Psoas muscle (tissue), 8 donors: ENCODE data around the gene CASP8AP2. TPM values are rescaled to one million over a fixed set of nuclear protein-coding genes. Genes with fewer than 3 reads are reported as not detected.
"Not testable (repeated sequence)": the region's sequence is repeated elsewhere in the genome, so short reads cannot be mapped to it uniquely, and the experiment has no call there.

ENCODE experiments used
- ATAC-seq, 4 donors: fragments of 200-7000 bp; cut with Tn5 transposase; one replicate each; pipeline ENCODE4 v1.9.1; 2020; ENCODE audit warnings: moderate library complexity in 3 of 4, mild to moderate bottlenecking in 2 of 4
- DNase-seq, 2 donors: peaks; one replicate each; pipeline ENCODE4 v3.0.0-alpha.2; 2020
- H3K27ac ChIP-seq: fragments of 200-600 bp; one replicate; pipeline ENCODE4 v1.8.0; 2022
- H3K27me3 ChIP-seq, 3 donors: fragments of 200-600 bp in 1 of 3; one replicate each; pipeline versions ENCODE4 v1.6.1 to v1.8.0; 2013 to 2022; ENCODE audit warnings: low read length in 2 of 3, mild to moderate bottlenecking in 2 of 3, moderate library complexity in 1 of 3; ENCODE audit not compliant: insufficient read depth in 3 of 3
- H3K36me3 ChIP-seq, 2 donors: fragments of 200-600 bp in 1 of 2; one replicate each; pipeline versions ENCODE4 v1.6.1 to v1.8.0; 2013 to 2022; ENCODE audit warnings: low read depth in 1 of 2, mild to moderate bottlenecking in 1 of 2, moderate library complexity in 1 of 2; ENCODE audit not compliant: insufficient read depth in 1 of 2
- H3K4me1 ChIP-seq: fragments of 200-600 bp; one replicate; pipeline ENCODE4 v1.8.0; 2022
- H3K4me3 ChIP-seq: fragments of 200-600 bp; one replicate; pipeline ENCODE4 v1.8.0; 2022; ENCODE audit warnings: mild to moderate bottlenecking
- H3K9me3 ChIP-seq: fragments of 200-600 bp; one replicate; pipeline ENCODE4 v1.8.0; 2022
- CTCF ChIP-seq: fragments of 200-600 bp; IDR thresholded peaks from one replicate; pipeline ENCODE4 v1.8.0; 2022; ENCODE audit warnings: antibody characterized with exemption
- WGBS, 3 donors: extraction: QIAGEN DNeasy Blood & Tissue Kit; methylation state at CpG; one replicate each; pipeline versions ENCODE4 v1.1.6 to v1.1.7; 2013; 5-methylcytosine and 5-hydroxymethylcytosine counted together
- intact Hi-C, 2 donors: fragments of 100-400 bp; cut with DNase I; formaldehyde crosslinking; loops; one replicate each; pipeline versions ENCODE4 v1.11.0 to v1.14.2; 2022
- polyA plus RNA-seq, 3 donors: library from polyadenylated mRNA; stranded (reverse); fragments of 200-250 nt; gene quantifications; one replicate each; pipeline ENCODE4 v1.2.3, GENCODE V29; 2013
- total RNA-seq, 4 donors: library from RNA; stranded (reverse); fragmentation: NEBNext Ultra II Directional in 2 of 4; extraction: Animal tissue kit (Norgen Biotek cat#: 25700) in 2 of 4; gene quantifications; one replicate each; pipeline versions ENCODE4 v1.2.1 to v1.2.4, GENCODE V29; 2021 to 2023
- donor health status: healthy with polysubstance abuse.
- donor health status: DM: no; HTN: no; CAD: no; lungs with moderate emphysema.
- donor health status: Bipolar disorder and iron deficiency.
- donor health status: healthy.
- donor health status: DM: yes; HTN: yes; CAD: no.
- donor health status: DM: no; HTN: no; CAD: no.
- donor health status: DM: no; HTN: no; CAD: no.
- donor health status: DM: yes; HTN: yes; CAD: no.

The CASP8AP2 gene
- total and polyA plus RNA-seq, 7 donors: 3.0 to 14.4 (median 10.8) TPM

- H3K27me3 ChIP-seq: no peaks in the 10 kb centered on the region
- peaks cover 5% of the 10 kb centered on the region for H3K4me1 ChIP-seq
- WGBS, 3 donors: 80 to 92% (median 87%) methylated on average over 8 of the region's 8 CpGs
- no peak overlapping the region for H3K27ac ChIP-seq
- H3K4me3 ChIP-seq: no peak overlapping the region
- no peaks in the 10 kb centered on the region for H3K9me3 ChIP-seq
- no peak for ATAC-seq
- peaks cover 3 to 43% of the 10 kb centered on the region in 2 donors for H3K36me3 ChIP-seq
- no peak for DNase-seq
- TF ChIP-seq CTCF: no peak
- intact Hi-C loops: no loop called here
Observed at GRCh38 chr6:89799096-89799495, 30.6 kb upstream of the CASP8AP2 start.

GRCh38 chr6:89799756-89800155 lies 29.9 kb upstream of the CASP8AP2 start:
- Histone ChIP-seq H3K36me3 (peaks cover 3 to 42% of the 10 kb centered on the region in 2 donors), H3K27ac (no peak overlapping the region), H3K9me3 (no peaks in the 10 kb centered on the region), H3K4me3 (no peak overlapping the region), H3K27me3 (no peaks in the 10 kb centered on the region), H3K4me1 (no peaks in the 10 kb centered on the region)
- TF ChIP-seq CTCF: no peak
- DNase-seq: no peak
- 76 to 82% (median 78%) methylated on average over 2 of the region's 2 CpGs for WGBS, 3 donors
- no peak for ATAC-seq
- intact Hi-C loops: no loop called here

GRCh38 chr6:89803271-89803670 lies 26.4 kb upstream of the CASP8AP2 start:
- H3K27me3 ChIP-seq: no peaks in the 10 kb centered on the region
- TF ChIP-seq CTCF: no peak
- ATAC-seq: no peak
- H3K27ac ChIP-seq: no peak overlapping the region
- 88 to 97% (median 95%) methylated on average over 10 of the region's 10 CpGs for WGBS, 3 donors
- H3K9me3 ChIP-seq: no peaks in the 10 kb centered on the region
- H3K4me1 ChIP-seq: no peaks in the 10 kb centered on the region
- intact Hi-C loops: no loop called here
- no peak for DNase-seq
- no peak overlapping the region for H3K4me3 ChIP-seq
- peaks cover 3 to 41% of the 10 kb centered on the region in 2 donors for H3K36me3 ChIP-seq

- no peak for DNase-seq
- Histone ChIP-seq H3K9me3 (no peaks in the 10 kb centered on the region), H3K4me1 (no peaks in the 10 kb centered on the region), H3K36me3 (peaks cover 0 to 25% of the 10 kb centered on the region in 2 donors), H3K27me3 (no peaks in the 10 kb centered on the region), H3K4me3 (no peak overlapping the region), H3K27ac (no peak overlapping the region)
- intact Hi-C loops: no loop called here
- WGBS, 3 donors: 57 to 92% (median 85%) methylated on average over 6 of the region's 6 CpGs
- no peak for TF ChIP-seq CTCF
- ATAC-seq: no peak
Observed at GRCh38 chr6:89805814-89806371, 23.8 kb upstream of the CASP8AP2 start.

- peaks cover 0 to 8% of the 10 kb centered on the region in 2 donors for H3K36me3 ChIP-seq
- no peak overlapping the region for H3K27ac ChIP-seq
- ATAC-seq (no peak), DNase-seq (no peak)
- H3K4me1 ChIP-seq: no peaks in the 10 kb centered on the region
- intact Hi-C loops: no loop called here
- TF ChIP-seq CTCF: no peak
- 88 to 96% (median 94%) methylated on average over 3 of the region's 3 CpGs for WGBS, 3 donors
- H3K27me3 ChIP-seq: no peaks in the 10 kb centered on the region
- H3K4me3 ChIP-seq: no peak overlapping the region
- H3K9me3 ChIP-seq: no peaks in the 10 kb centered on the region
Observed at GRCh38 chr6:89807581-89807980, 22.1 kb upstream of the CASP8AP2 start.

GRCh38 chr6:89813422-89813821 lies 16.3 kb upstream of the CASP8AP2 start:
- H3K9me3 ChIP-seq, H3K36me3 ChIP-seq, H3K27me3 ChIP-seq, H3K27ac ChIP-seq, H3K4me1 ChIP-seq, DNase-seq, ATAC-seq, intact Hi-C loops, H3K4me3 ChIP-seq: not testable (repeated sequence)
- WGBS, 3 donors: 77 to 83% (median 79%) methylated on average over 3 of the region's 3 CpGs
